PFSK-1 (cell line): ENCODE results near the gene PAX1.

ENCODE experiments used
- POLR2AphosphoS5 ChIP-seq: IDR thresholded peaks from 2 replicates; pipeline ENCODE4 v1.6.1; 2012; ENCODE audit warnings: low read depth, mild to moderate bottlenecking, control low read depth, low read length, moderate library complexity
- SIN3A ChIP-seq: IDR thresholded peaks from 2 replicates; pipeline ENCODE4 v1.6.1; 2012; ENCODE audit warnings: mild to moderate bottlenecking, low read length, moderate library complexity, borderline replicate concordance; ENCODE audit not compliant: insufficient read depth
- TAF1 ChIP-seq: IDR thresholded peaks from 2 replicates; pipeline ENCODE4 v1.6.1; 2012; ENCODE audit warnings: low read length, control low read depth, borderline replicate concordance; ENCODE audit not compliant: insufficient read depth
- TF ChIP-seq, protein P1 (sequence below), 2 experiments: IDR thresholded peaks; 2 replicates each; pipeline versions ENCODE4 v1.6.1 to v1.8.0; 2011 to 2012; ENCODE audit warnings: low read depth in 2 of 2, low read length in 2 of 2, control low read depth in 1 of 2, inconsistent platforms in 1 of 2, mild to moderate bottlenecking in 1 of 2, moderate library complexity in 1 of 2; ENCODE audit not compliant: insufficient read depth in 1 of 2

DNA sequence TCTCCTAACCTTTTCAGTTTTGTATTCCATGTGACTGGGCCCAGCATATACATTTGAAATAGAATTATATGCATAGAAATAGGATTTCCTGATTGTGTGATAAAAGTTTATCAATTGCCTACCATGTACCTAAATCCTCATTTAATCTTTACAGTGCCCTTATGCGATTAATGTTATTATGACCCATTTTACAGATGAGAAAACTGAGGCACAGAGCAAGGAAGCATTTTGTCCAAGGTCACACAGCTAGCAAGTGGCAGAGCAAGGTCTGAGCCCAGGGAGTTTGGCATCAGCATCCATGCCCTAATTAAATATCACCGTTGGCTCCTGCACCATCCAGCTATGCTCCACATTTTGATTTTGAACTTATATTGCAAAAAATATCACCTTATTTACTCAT lies 28.2 kb upstream of the PAX1 start:
- TF ChIP-seq SIN3A = no peak
- TF ChIP-seq, protein P1, sequence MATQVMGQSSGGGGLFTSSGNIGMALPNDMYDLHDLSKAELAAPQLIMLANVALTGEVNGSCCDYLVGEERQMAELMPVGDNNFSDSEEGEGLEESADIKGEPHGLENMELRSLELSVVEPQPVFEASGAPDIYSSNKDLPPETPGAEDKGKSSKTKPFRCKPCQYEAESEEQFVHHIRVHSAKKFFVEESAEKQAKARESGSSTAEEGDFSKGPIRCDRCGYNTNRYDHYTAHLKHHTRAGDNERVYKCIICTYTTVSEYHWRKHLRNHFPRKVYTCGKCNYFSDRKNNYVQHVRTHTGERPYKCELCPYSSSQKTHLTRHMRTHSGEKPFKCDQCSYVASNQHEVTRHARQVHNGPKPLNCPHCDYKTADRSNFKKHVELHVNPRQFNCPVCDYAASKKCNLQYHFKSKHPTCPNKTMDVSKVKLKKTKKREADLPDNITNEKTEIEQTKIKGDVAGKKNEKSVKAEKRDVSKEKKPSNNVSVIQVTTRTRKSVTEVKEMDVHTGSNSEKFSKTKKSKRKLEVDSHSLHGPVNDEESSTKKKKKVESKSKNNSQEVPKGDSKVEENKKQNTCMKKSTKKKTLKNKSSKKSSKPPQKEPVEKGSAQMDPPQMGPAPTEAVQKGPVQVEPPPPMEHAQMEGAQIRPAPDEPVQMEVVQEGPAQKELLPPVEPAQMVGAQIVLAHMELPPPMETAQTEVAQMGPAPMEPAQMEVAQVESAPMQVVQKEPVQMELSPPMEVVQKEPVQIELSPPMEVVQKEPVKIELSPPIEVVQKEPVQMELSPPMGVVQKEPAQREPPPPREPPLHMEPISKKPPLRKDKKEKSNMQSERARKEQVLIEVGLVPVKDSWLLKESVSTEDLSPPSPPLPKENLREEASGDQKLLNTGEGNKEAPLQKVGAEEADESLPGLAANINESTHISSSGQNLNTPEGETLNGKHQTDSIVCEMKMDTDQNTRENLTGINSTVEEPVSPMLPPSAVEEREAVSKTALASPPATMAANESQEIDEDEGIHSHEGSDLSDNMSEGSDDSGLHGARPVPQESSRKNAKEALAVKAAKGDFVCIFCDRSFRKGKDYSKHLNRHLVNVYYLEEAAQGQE (IDR thresholded peaks at IDR 0.05; ENCODE audit: insufficient read depth in 1 of 2, low read depth in 2 of 2, low read length in 2 of 2) = no peak
- no peak for TF ChIP-seq POLR2AphosphoS5
- no peak for TF ChIP-seq TAF1
